HepG2 (cell line): ENCODE measurements around the gene NDUFS6. TPM values are rescaled to one million over a fixed set of nuclear protein-coding genes. Genes with fewer than 3 reads are reported as not detected.

Source experiments
- ATAC-seq: fragments of 200-7000 bp; cut with Tn5 transposase; 3 replicates; pipeline ENCODE4 v1.9.1; 2020; ENCODE audit warnings: mild to moderate bottlenecking, moderate library complexity
- BruUV-seq: library from RNA; stranded (reverse); fragments of 400-500 nt; replicated peaks from 2 replicates; lab custom pipeline; 2021; lab: Mats Ljungman, UMichigan
- CTCF ChIA-PET: fragments of 300-600 bp; formaldehyde crosslinking; extraction: SDS; loops from one replicate; lab custom pipeline; 2021; ENCODE audit warnings: low total read pairs, inconsistent platforms, low intra/inter-chr PET ratio; lab: Yijun Ruan, JAX
- POLR2A ChIA-PET: fragments of 350-600 bp; sonication (Branson Sonifier 250); formaldehyde crosslinking; loops from one replicate; lab custom pipeline; 2020; ENCODE audit warnings: antibody characterized with exemption, inconsistent platforms; lab: Yijun Ruan, JAX
- DNase-seq: peaks from one replicate; pipeline ENCODE4 v3.0.0-alpha.2; 2015; ENCODE audit warnings: low spot score
- FAIRE-seq: peaks from 3 replicates; lab custom pipeline; 2011; peaks lifted over from hg19 to GRCh38; lab: Jason Lieb, UNC
- H2AFZ ChIP-seq: one replicate; pipeline ENCODE4 v1.6.1; 2011; ENCODE audit warnings: low read length, inconsistent platforms
- H3K27ac ChIP-seq: fragments of 300-600 bp; 3 replicates; pipeline ENCODE4 v1.8.0; 2011; ENCODE audit warnings: mixed run types, mild to moderate bottlenecking, mixed read lengths, low read length, inconsistent platforms; ENCODE audit not compliant: insufficient read depth; ENCODE audit errors: extremely low read length
- H3K27me3 ChIP-seq, 2 experiments: fragments of 200-600 bp in 1 of 2; 2 replicates in 1 of 2; 3 replicates in 1 of 2; pipeline versions ENCODE4 v1.6.0 to v1.8.0; 2011; ENCODE audit warnings: low read length in 2 of 2, mild to moderate bottlenecking in 2 of 2, moderate library complexity in 2 of 2, inconsistent platforms in 1 of 2; ENCODE audit not compliant: insufficient read depth in 2 of 2, control insufficient read depth in 1 of 2
- H3K36me3 ChIP-seq, 2 experiments: fragments of 200-600 bp in 1 of 2; replicated peaks in 1 of 2; 2 replicates in 1 of 2; 3 replicates in 1 of 2; pipeline versions ENCODE4 v1.5.1 to v1.8.0; 2011; ENCODE audit warnings: low read length in 2 of 2, inconsistent platforms in 1 of 2; ENCODE audit not compliant: insufficient read depth in 2 of 2, control insufficient read depth in 1 of 2
- H3K4me1 ChIP-seq: 2 replicates; pipeline ENCODE4 v1.5.1; 2012; ENCODE audit warnings: low read length, inconsistent platforms; ENCODE audit not compliant: insufficient read depth
- H3K4me2 ChIP-seq: 2 replicates; pipeline ENCODE4 v1.6.0; 2011; ENCODE audit warnings: low read depth, low read length, inconsistent platforms
- H3K4me3 ChIP-seq, 3 experiments: fragments of 200-600 bp in 1 of 3; sonication (generic), shearing (Covaris generic) in 1 of 3; replicated peaks in 1 of 3; 2 replicates each; pipeline ENCODE4 v1.5.1; 2011 to 2016; ENCODE audit warnings: low read length in 3 of 3, inconsistent platforms in 2 of 3, low read depth in 2 of 3, mild to moderate bottlenecking in 2 of 3, control low read depth in 1 of 3, mixed read lengths in 1 of 3; ENCODE audit not compliant: insufficient read depth in 1 of 3
- H3K79me2 ChIP-seq: one replicate; pipeline ENCODE4 v1.6.1; 2011; ENCODE audit warnings: low read length, inconsistent platforms; ENCODE audit not compliant: insufficient read depth
- H3K9ac ChIP-seq: 2 replicates; pipeline ENCODE4 v1.6.0; 2011; ENCODE audit warnings: mild to moderate bottlenecking, low read depth, low read length, inconsistent platforms; ENCODE audit not compliant: insufficient read depth
- H3K9me3 ChIP-seq: 2 replicates; pipeline ENCODE4 v1.5.1; 2012; ENCODE audit warnings: mild to moderate bottlenecking, low read length
- H4K20me1 ChIP-seq: 2 replicates; pipeline ENCODE4 v1.6.0; 2011; ENCODE audit warnings: inconsistent platforms, mild to moderate bottlenecking, low read length, moderate library complexity; ENCODE audit not compliant: insufficient read depth
- AGO2 ChIP-seq: fragments of 200-400 bp; formaldehyde crosslinking; optimal IDR thresholded peaks from 2 replicates; pipeline ENCODE3; 2017; ENCODE audit warnings: mild to moderate bottlenecking, low read depth, low read length, moderate library complexity
- AKAP8 ChIP-seq: sonication (generic); formaldehyde crosslinking; IDR thresholded peaks from 2 replicates; pipeline ENCODE4 v1.5.1; 2020; ENCODE audit warnings: mild to moderate bottlenecking, missing genetic modification reagents
- CEBPG ChIP-seq: IDR thresholded peaks from 2 replicates; pipeline ENCODE4 v1.6.1; 2016
- CERS6 ChIP-seq: sonication (generic); formaldehyde crosslinking; IDR thresholded peaks from 2 replicates; pipeline ENCODE4 v1.5.0; 2020; ENCODE audit warnings: missing genetic modification reagents
- DNMT3B ChIP-seq: conservative IDR thresholded peaks from 2 replicates; pipeline ENCODE4 v1.6.1; 2016; ENCODE audit warnings: missing biosample characterization, control low read depth
- DR1 ChIP-seq: sonication (generic); formaldehyde crosslinking; IDR thresholded peaks from 2 replicates; pipeline ENCODE4 v1.8.0; 2021; ENCODE audit warnings: mild to moderate bottlenecking, missing genetic modification reagents, inconsistent platforms
- EED ChIP-seq: sonication (generic); formaldehyde crosslinking; IDR thresholded peaks from 2 replicates; pipeline ENCODE4 v1.5.0; 2020; ENCODE audit warnings: mild to moderate bottlenecking, missing genetic modification reagents
- HOXA7 ChIP-seq: sonication (generic); formaldehyde crosslinking; IDR thresholded peaks from 2 replicates; pipeline ENCODE4 v1.8.1; 2022; ENCODE audit warnings: mild to moderate bottlenecking, missing genetic modification reagents, moderate library complexity
- MED8 ChIP-seq: sonication (generic); formaldehyde crosslinking; IDR thresholded peaks from 2 replicates; pipeline ENCODE4 v1.8.1; 2023; ENCODE audit warnings: mild to moderate bottlenecking, missing genetic modification reagents; ENCODE audit not compliant: insufficient replicate concordance
- MLLT10 ChIP-seq: sonication (generic); formaldehyde crosslinking; IDR thresholded peaks from 2 replicates; pipeline ENCODE4 v1.4.0; 2020; ENCODE audit warnings: missing genetic modification reagents
- MTERF4 ChIP-seq: sonication (generic); formaldehyde crosslinking; IDR thresholded peaks from 2 replicates; pipeline ENCODE4 v1.8.0; 2023; ENCODE audit warnings: mild to moderate bottlenecking, missing genetic modification reagents
- MXD4 ChIP-seq: IDR thresholded peaks from 2 replicates; pipeline ENCODE4 v1.6.1; 2016; ENCODE audit warnings: mild to moderate bottlenecking, missing biosample characterization, missing genetic modification reagents
- POLR2AphosphoS2 ChIP-seq: IDR thresholded peaks from 2 replicates; pipeline ENCODE4 v1.6.1; 2011; ENCODE audit warnings: low read depth, low read length, improper control_type of control experiment
- TBP ChIP-seq: sonication (generic); formaldehyde crosslinking; IDR thresholded peaks from 2 replicates; pipeline ENCODE4 v1.5.0; 2020; ENCODE audit warnings: missing genetic modification reagents
- ZFP82 ChIP-seq: sonication (generic); formaldehyde crosslinking; IDR thresholded peaks from 2 replicates; pipeline ENCODE4 v1.5.1; 2020; ENCODE audit warnings: mild to moderate bottlenecking, missing genetic modification reagents, borderline replicate concordance
- ZNF138 ChIP-seq: sonication (generic); formaldehyde crosslinking; IDR thresholded peaks from 2 replicates; pipeline ENCODE4 v1.5.0; 2020; ENCODE audit warnings: mild to moderate bottlenecking, low read depth, missing genetic modification reagents
- ZNF263 ChIP-seq: sonication (generic); formaldehyde crosslinking; IDR thresholded peaks from 2 replicates; pipeline ENCODE4 v1.4.0; 2020; ENCODE audit warnings: missing genetic modification reagents
- ZNF598 ChIP-seq: sonication (generic); formaldehyde crosslinking; IDR thresholded peaks from 2 replicates; pipeline ENCODE4 v1.5.1; 2020; ENCODE audit warnings: mild to moderate bottlenecking, missing genetic modification reagents, borderline replicate concordance
- ZNF619 ChIP-seq: sonication (generic); formaldehyde crosslinking; IDR thresholded peaks from 2 replicates; pipeline ENCODE4 v1.4.0; 2020; ENCODE audit warnings: mild to moderate bottlenecking, missing genetic modification reagents
- ZNF879 ChIP-seq: sonication (generic); formaldehyde crosslinking; IDR thresholded peaks from 2 replicates; pipeline ENCODE4 v1.8.1; 2023; ENCODE audit warnings: missing genetic modification reagents
- WGBS: methylation state at CpG from one replicate; pipeline ENCODE4 v1.1.6; 2017; ENCODE audit warnings: low lambda C conversion rate; 5-methylcytosine and 5-hydroxymethylcytosine counted together
- in situ Hi-C: cut with HindIII; loops from 2 replicates; pipeline ENCODE4 v1.10.0; 2017; ENCODE audit warnings: low pct_unique_long_range_greater_than_20kb; ENCODE audit not compliant: extremely low pct_ligation_motif_present
- intact Hi-C: fragments of 100-400 bp; cut with micrococcal nuclease; formaldehyde crosslinking; loops from one replicate; pipeline ENCODE4 v1.10.0; 2022; ENCODE audit not compliant: unreplicated experiment
- polyA plus RNA-seq, 8 experiments: library from polyadenylated mRNA; depleted of rRNA in 3 of 8; stranded (reverse) in 7 of 8; unstranded in 1 of 8; fragments of >200 nt; fragmentation: Illumina TruSeq in 4 of 8; extraction: Trizol in 4 of 8; gene quantifications; 2 replicates each; pipeline versions ENCODE4 v1.2.1 to v1.2.3, GENCODE V29; 2011 to 2016; ENCODE audit warnings: low read depth in 4 of 8, missing spikeins in 1 of 8, mixed read lengths in 1 of 8; ENCODE audit not compliant: insufficient read depth in 1 of 8
- total RNA-seq, 5 experiments: library from RNA; depleted of rRNA; stranded (reverse); fragments of >200 nt; fragmentation: Illumina TruSeq; extraction: Trizol; gene quantifications; 2 replicates each; pipeline ENCODE4 v1.2.3, GENCODE V29; 2016; ENCODE audit warnings: low read depth in 1 of 5

NDUFS6 gene
- total and polyA plus RNA-seq, 2 of the 13 experiments (the other 11 are each of a cell fraction or from before 2014, with no cell fraction given): 23.7 to 50.4 TPM

- no peak for FAIRE-seq
- no peak overlapping the region for H3K9ac ChIP-seq
Measured at GRCh38 chr5:1797103-1797800, 4.0 kb upstream of the NDUFS6 start.

GRCh38 chr5:1797855-1798254, 3.4 kb upstream of the NDUFS6 start:
- FAIRE-seq: no peak
- H3K4me1 ChIP-seq: peaks cover 42% of the 10 kb centered on the region
- no peak for TF ChIP-seq ZNF619 (CRISPR knock-in tag)
- no peak for TF ChIP-seq MTERF4
- TF ChIP-seq POLR2AphosphoS2: no peak
- no peak for TF ChIP-seq MXD4 (CRISPR knock-in tag)
- no peak for TF ChIP-seq DNMT3B
- no peak for TF ChIP-seq ZFP82 (CRISPR knock-in tag)
- no peak for TF ChIP-seq MED8 (CRISPR knock-in tag)
- TF ChIP-seq MLLT10 (CRISPR knock-in tag): no peak
- TF ChIP-seq HOXA7 (CRISPR knock-in tag): no peak
- no peak for TF ChIP-seq ZNF598
- no peak for TF ChIP-seq ZNF879 (CRISPR knock-in tag)
- TF ChIP-seq EED (CRISPR knock-in tag): no peak
- no peak for TF ChIP-seq DR1
- TF ChIP-seq CEBPG (CRISPR knock-in tag): no peak

More at GRCh38 chr5:1797103-1797800, 4.0 kb upstream of the NDUFS6 start:
- Histone ChIP-seq H3K36me3 (peaks cover 2 to 17% of the 10 kb centered on the region in 2 experiments; a peak in 3 of 5 replicates), H3K4me3 (no peak overlapping the region), H4K20me1 (no peaks in the 10 kb centered on the region; the same call in 1 of the 2 replicates), H3K27me3 (no peaks in the 10 kb centered on the region; a peak in 1 of 5 replicates), H3K9me3 (no peaks in the 10 kb centered on the region), H3K4me2 (no peak overlapping the region), H2AFZ (no peak overlapping the region), H3K79me2 (peaks cover 29% of the 10 kb centered on the region), H3K4me1 (peaks cover 37% of the 10 kb centered on the region), H3K27ac (no peak overlapping the region)
- intact Hi-C loops (no loop called here), in situ Hi-C loops (no loop called here)
- no TSS peak for BruUV-seq
- ChIA-PET POLR2A (no interaction called here), CTCF (no interaction called here)
- DNase-seq (no peak), ATAC-seq (no peak)
- WGBS: 96% methylated on average over 9 of the region's 18 CpGs
- 0 out of 2 replicates have a peak, but pooled peaks have one; percentile 26 for TF ChIP-seq AKAP8 (CRISPR knock-in tag)
- TF ChIP-seq TBP (CRISPR knock-in tag): no peak
- no peak for TF ChIP-seq CERS6 (CRISPR knock-in tag)
- TF ChIP-seq ZNF263 (CRISPR knock-in tag): 0 out of 2 replicates have a peak, but pooled peaks have one; percentile 40
- peak; percentile 36 for TF ChIP-seq AGO2
- no peak for TF ChIP-seq ZNF138 (CRISPR knock-in tag)

More at GRCh38 chr5:1797855-1798254, 3.4 kb upstream of the NDUFS6 start:
- DNase-seq (no peak), ATAC-seq (no peak)
- BruUV-seq: no TSS peak
- CTCF ChIA-PET: no interaction called here
- Histone ChIP-seq H3K36me3 (peaks cover 2 to 19% of the 10 kb centered on the region in 2 experiments; a peak in 3 of 5 replicates), H3K9me3 (no peaks in the 10 kb centered on the region), H3K27ac (no peak overlapping the region), H3K79me2 (peaks cover 35% of the 10 kb centered on the region), H2AFZ (no peak overlapping the region), H3K27me3 (no peaks in the 10 kb centered on the region; a peak in 1 of 5 replicates), H3K4me2 (0 out of 2 replicates have a peak overlapping the region, but pooled peaks have one; percentile 24), H3K9ac (no peak overlapping the region), H4K20me1 (no peaks in the 10 kb centered on the region; the same call in 1 of the 2 replicates), H3K4me3 (no peak overlapping the region)
- intact Hi-C loops (no loop called here), in situ Hi-C loops (no loop called here)
- POLR2A ChIA-PET: no interaction called here
- 93% methylated on average over 5 of the region's 11 CpGs for WGBS
